ENCODE results near the gene NSMCE4A. TPM values are rescaled to one million over a fixed set of nuclear protein-coding genes. Genes with fewer than 3 reads are reported as not detected.
A peak's percentile ranks its signal among the peaks of the same experiment; 100 is the strongest.

Gene NSMCE4A
- total RNA-seq, 1 experiment from 2014 or later, result 46.3 TPM

DNA sequence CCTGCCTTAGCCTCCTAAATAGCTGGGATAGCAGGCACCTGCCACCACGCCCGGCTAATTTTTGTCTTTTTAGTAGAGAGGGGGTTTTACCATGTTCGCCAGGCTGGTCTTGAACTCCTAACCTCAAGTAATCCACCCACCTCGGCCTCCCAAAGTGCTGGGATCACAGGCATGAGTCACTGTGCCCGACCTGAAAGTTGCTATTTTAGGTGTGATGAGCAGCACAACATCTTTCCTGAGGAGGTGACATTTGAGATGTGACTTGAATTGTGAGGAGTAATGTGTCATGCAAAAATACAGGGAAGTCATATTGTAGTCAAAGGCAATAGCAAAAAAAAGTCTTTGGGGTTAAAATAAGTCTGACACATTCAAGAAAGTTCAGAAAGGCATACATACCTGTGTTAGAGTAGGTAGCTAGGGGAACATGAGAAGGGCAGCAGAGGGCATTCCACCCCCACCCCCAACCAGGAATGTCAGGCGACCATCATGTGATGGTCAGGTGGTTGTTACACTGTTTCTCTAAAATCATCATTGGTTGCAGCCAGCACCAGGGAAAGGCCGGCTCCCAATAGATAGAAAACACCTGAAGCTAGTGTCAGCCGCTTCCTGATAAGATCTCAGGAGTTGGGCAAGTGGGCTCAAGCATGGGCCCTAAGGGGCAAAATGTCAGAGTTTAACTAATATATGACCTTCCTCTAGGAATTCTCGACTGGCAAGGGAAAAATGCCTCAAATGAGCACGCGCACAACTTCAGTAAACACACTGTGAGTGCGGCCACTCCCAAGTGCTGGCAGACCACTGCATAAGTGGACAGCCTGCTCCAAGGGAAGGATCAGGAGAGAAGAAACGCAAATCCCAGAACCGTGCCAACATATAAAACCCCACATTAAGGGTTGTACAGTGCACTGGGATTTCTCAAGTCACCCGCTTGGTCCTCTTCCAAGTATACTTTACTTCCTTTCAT lies 13.6 kb upstream of the NSMCE4A start, which contains the start of gene TACC2:
Gene TACC2 (plus strand): TSS at position 803 of the 964 bp plus-strand sequence. CDS start 32,819 bp downstream, outside the sequence.
- TF ChIP-seq EZH2phosphoT487 (IDR thresholded peaks at IDR 0.05; ENCODE audit: borderline replicate concordance, low read length), result no peak
- TF ChIP-seq, protein P1, sequence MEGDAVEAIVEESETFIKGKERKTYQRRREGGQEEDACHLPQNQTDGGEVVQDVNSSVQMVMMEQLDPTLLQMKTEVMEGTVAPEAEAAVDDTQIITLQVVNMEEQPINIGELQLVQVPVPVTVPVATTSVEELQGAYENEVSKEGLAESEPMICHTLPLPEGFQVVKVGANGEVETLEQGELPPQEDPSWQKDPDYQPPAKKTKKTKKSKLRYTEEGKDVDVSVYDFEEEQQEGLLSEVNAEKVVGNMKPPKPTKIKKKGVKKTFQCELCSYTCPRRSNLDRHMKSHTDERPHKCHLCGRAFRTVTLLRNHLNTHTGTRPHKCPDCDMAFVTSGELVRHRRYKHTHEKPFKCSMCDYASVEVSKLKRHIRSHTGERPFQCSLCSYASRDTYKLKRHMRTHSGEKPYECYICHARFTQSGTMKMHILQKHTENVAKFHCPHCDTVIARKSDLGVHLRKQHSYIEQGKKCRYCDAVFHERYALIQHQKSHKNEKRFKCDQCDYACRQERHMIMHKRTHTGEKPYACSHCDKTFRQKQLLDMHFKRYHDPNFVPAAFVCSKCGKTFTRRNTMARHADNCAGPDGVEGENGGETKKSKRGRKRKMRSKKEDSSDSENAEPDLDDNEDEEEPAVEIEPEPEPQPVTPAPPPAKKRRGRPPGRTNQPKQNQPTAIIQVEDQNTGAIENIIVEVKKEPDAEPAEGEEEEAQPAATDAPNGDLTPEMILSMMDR (conservative IDR thresholded peaks at IDR 0.05; ENCODE audit: low read depth, low read length), result no peak
- TF ChIP-seq EZH2 (IDR thresholded peaks at IDR 0.05; ENCODE audit: low read length, unreplicated experiment), result no peak
- no TSS peak for BruUV-seq (replicated peaks)
- POLR2A ChIA-PET (ENCODE audit: unreplicated experiment), result no interaction called here
- CTCF ChIA-PET, result no interaction called here
- no peaks in the 10 kb centered on the region for H3K27me3 ChIP-seq (ENCODE audit: low read length)
- H3K36me3 ChIP-seq (ENCODE audit: low read depth, low read length), result no peaks in the 10 kb centered on the region
- H3K27ac ChIP-seq (ENCODE audit: low read length), result peak within 1 kb of the TSS; percentile 56
- H3K4me1 ChIP-seq (ENCODE audit: insufficient read depth, low read length), result peaks cover 6% of the 10 kb centered on the region
- ATAC-seq (no peak), DNase-seq (peak; percentile 17)
- H3F3A ChIP-seq (ENCODE audit: low read length, unreplicated experiment), result no peaks in the 10 kb centered on the region
- peaks cover 8% of the 10 kb centered on the region; the same call in 1 of the 2 replicates for H3K9me3 ChIP-seq (ENCODE audit: low read length)
- no peak within 1 kb of the TSS for H3K4me2 ChIP-seq (ENCODE audit: low read length)
- no peak within 1 kb of the TSS for H3K4me3 ChIP-seq (ENCODE audit: low read length)
- H2AFZ ChIP-seq (ENCODE audit: low read length), result peak within 1 kb of the TSS; percentile 50; the same call in 1 of the 2 replicates
- intact Hi-C loops (cut with micrococcal nuclease), result no loop called here
- no peak within 1 kb of the TSS for H3K9ac ChIP-seq (ENCODE audit: low read length)
- no peaks in the 10 kb centered on the region for H3K9me2 ChIP-seq (replicated peaks; ENCODE audit: low read length)
- H3K79me2 ChIP-seq (ENCODE audit: low read length), result no peaks in the 10 kb centered on the region
- no peaks in the 10 kb centered on the region for H4K20me1 ChIP-seq (ENCODE audit: low read length)

DNA sequence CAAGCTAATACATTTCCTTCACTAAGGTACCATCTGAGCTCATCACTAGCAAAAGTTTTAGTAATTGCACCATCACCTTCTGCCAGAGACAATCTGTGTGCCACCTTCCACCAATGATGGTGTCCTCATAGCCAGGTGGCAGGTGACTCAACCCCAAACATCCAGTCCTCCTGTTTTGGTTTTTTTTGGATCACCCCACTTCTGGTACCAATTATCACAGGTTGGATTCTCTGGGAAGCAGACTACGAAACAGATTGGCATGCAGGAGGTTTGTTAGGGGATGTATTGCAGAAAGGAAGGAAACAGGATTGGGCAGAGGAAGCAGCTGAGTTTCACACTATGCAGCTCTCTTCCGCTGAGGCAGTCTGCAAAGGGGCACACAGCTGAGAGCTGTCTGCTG lies 9.4 kb upstream of the NSMCE4A start:
- H3F3A ChIP-seq (ENCODE audit: low read length, unreplicated experiment), result no peaks in the 10 kb centered on the region

More for the DNA sequence above, 9.4 kb upstream of the NSMCE4A start:
- ChIA-PET POLR2A (ENCODE audit: unreplicated experiment) (no interaction called here), CTCF (no interaction called here)
- ATAC-seq (no peak), DNase-seq (no peak)
- TF ChIP-seq, protein P1 (conservative IDR thresholded peaks at IDR 0.05; ENCODE audit: low read depth, low read length), result no peak
- no peak for TF ChIP-seq EZH2phosphoT487 (IDR thresholded peaks at IDR 0.05; ENCODE audit: borderline replicate concordance, low read length)
- no peaks in the 10 kb centered on the region for H3K9me2 ChIP-seq (replicated peaks; ENCODE audit: low read length)
- H3K79me2 ChIP-seq (ENCODE audit: low read length), result no peaks in the 10 kb centered on the region
- H3K4me3 ChIP-seq (ENCODE audit: low read length), result no peak overlapping the region
- H3K9me3 ChIP-seq (ENCODE audit: low read length), result peaks cover 8% of the 10 kb centered on the region; the same call in 1 of the 2 replicates
- H4K20me1 ChIP-seq (ENCODE audit: low read length), result no peaks in the 10 kb centered on the region
- no peak overlapping the region for H3K27ac ChIP-seq (ENCODE audit: low read length)
- H3K4me1 ChIP-seq (ENCODE audit: insufficient read depth, low read length), result peaks cover 5% of the 10 kb centered on the region
- no TSS peak for BruUV-seq (replicated peaks)
- no peak overlapping the region for H2AFZ ChIP-seq (ENCODE audit: low read length)
- H3K4me2 ChIP-seq (ENCODE audit: low read length), result no peak overlapping the region
- no peaks in the 10 kb centered on the region for H3K36me3 ChIP-seq (ENCODE audit: low read depth, low read length)
- no peaks in the 10 kb centered on the region for H3K27me3 ChIP-seq (ENCODE audit: low read length)
- H3K9ac ChIP-seq (ENCODE audit: low read length), result no peak overlapping the region
- intact Hi-C loops (cut with micrococcal nuclease), result no loop called here

All from PC-3 (cell line).